ENCODE results near the gene MYOCD.

GRCh38 chr17:12664252-12664651, 1.4 kb upstream of the MYOCD start:
- TF ChIP-seq POLR2A (IDR thresholded peaks at IDR 0.05) (no peak), POLR2AphosphoS5 (IDR thresholded peaks at IDR 0.05) (no peak)
- TF ChIP-seq, protein P1, sequence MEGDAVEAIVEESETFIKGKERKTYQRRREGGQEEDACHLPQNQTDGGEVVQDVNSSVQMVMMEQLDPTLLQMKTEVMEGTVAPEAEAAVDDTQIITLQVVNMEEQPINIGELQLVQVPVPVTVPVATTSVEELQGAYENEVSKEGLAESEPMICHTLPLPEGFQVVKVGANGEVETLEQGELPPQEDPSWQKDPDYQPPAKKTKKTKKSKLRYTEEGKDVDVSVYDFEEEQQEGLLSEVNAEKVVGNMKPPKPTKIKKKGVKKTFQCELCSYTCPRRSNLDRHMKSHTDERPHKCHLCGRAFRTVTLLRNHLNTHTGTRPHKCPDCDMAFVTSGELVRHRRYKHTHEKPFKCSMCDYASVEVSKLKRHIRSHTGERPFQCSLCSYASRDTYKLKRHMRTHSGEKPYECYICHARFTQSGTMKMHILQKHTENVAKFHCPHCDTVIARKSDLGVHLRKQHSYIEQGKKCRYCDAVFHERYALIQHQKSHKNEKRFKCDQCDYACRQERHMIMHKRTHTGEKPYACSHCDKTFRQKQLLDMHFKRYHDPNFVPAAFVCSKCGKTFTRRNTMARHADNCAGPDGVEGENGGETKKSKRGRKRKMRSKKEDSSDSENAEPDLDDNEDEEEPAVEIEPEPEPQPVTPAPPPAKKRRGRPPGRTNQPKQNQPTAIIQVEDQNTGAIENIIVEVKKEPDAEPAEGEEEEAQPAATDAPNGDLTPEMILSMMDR (IDR thresholded peaks at IDR 0.05), result no peak

Measured in suprapubic skin (tissue), 4 donors.